Transverse colon (tissue), 4 donors: ENCODE results near the gene FAM186B. TPM values are rescaled to one million over a fixed set of nuclear protein-coding genes. Genes with fewer than 3 reads are reported as not detected.
A peak's percentile ranks its signal among the peaks of the same experiment; 100 is the strongest.

Experiments
- DNase-seq: peaks from one replicate; pipeline ENCODE4 v3.0.0-alpha.2; 2019
- H3K27ac ChIP-seq, 4 donors: fragments of 200-600 bp; sonication (generic); 2 replicates each; pipeline ENCODE4 v1.5.1; 2016 to 2018; ENCODE audit warnings: inconsistent platforms in 4 of 4
- H3K27me3 ChIP-seq: fragments of 200-600 bp; sonication (generic); 2 replicates; pipeline ENCODE4 v1.5.1; 2017; ENCODE audit warnings: inconsistent platforms
- H3K36me3 ChIP-seq, 4 donors: fragments of 200-600 bp; sonication (generic); 2 replicates each; pipeline ENCODE4 v1.5.1; 2017 to 2019; ENCODE audit warnings: inconsistent platforms in 4 of 4
- H3K4me1 ChIP-seq, 4 donors: fragments of 200-600 bp; sonication (generic); 2 replicates each; pipeline ENCODE4 v1.5.1; 2017 to 2020; ENCODE audit warnings: inconsistent platforms in 4 of 4
- H3K4me3 ChIP-seq, 4 donors: fragments of 200-600 bp; sonication (generic); 1 replicate in 1 of 4; 2 replicates in 3 of 4; pipeline versions ENCODE4 v1.5.1 to v1.6.1; 2017 to 2019; ENCODE audit warnings: inconsistent platforms in 4 of 4
- H3K9me3 ChIP-seq, 2 donors: fragments of 200-600 bp; sonication (generic); 2 replicates each; pipeline ENCODE4 v1.5.1; 2017 to 2019; ENCODE audit warnings: inconsistent platforms in 2 of 2
- EP300 ChIP-seq: sonication (generic); formaldehyde crosslinking; IDR thresholded peaks from one replicate; pipeline ENCODE4 v1.6.1; 2017; ENCODE audit warnings: antibody characterized with exemption, low read depth
- POLR2A ChIP-seq: fragments of 450-650 bp; IDR thresholded peaks from one replicate; pipeline ENCODE4 v1.6.1; 2016; ENCODE audit warnings: antibody characterized with exemption, mild to moderate bottlenecking, moderate library complexity
- POLR2AphosphoS5 ChIP-seq, 3 donors: sonication (generic); formaldehyde crosslinking; IDR thresholded peaks; one replicate each; pipeline ENCODE4 v1.6.1; 2016; ENCODE audit warnings: antibody characterized with exemption in 3 of 3
- WGBS, 2 donors: methylation state at CpG; one replicate each; pipeline ENCODE4 v1.1.5; 2018; ENCODE audit warnings: low coverage in 1 of 2; 5-methylcytosine and 5-hydroxymethylcytosine counted together
- in situ Hi-C, 4 donors: fragments of 200-750 bp; cut with MboI; loops; one replicate each; pipeline versions ENCODE4 v1.15.0 to v1.15.1; 2017; ENCODE audit warnings: low sequenced_read_pairs in 3 of 4, low pct_ligation_motif_present in 1 of 4, low pct_unique_long_range_greater_than_20kb in 1 of 4
- intact Hi-C: fragments of 100-400 bp; cut with DNase I; formaldehyde crosslinking; loops from one replicate; pipeline ENCODE4 v1.15.1; 2023; ENCODE audit warnings: low total_unique reads
- total RNA-seq, 4 donors: library from RNA; depleted of rRNA; stranded (reverse); fragments of >200 nt; gene quantifications; one replicate each; pipeline ENCODE4 v1.1.0, GENCODE V29; 2016
- TF ChIP-seq, protein P1 (sequence below), 5 experiments: fragments of 200-600 bp in 3 of 5; fragments of 450-650 bp in 2 of 5; sonication (generic) in 3 of 5; IDR thresholded peaks; 1 replicate in 2 of 5; 2 replicates in 3 of 5; pipeline ENCODE4 v1.5.1; 2016 to 2017; ENCODE audit warnings: antibody characterized with exemption in 5 of 5, inconsistent platforms in 3 of 5, mild to moderate bottlenecking in 2 of 5, moderate library complexity in 1 of 5

The FAM186B gene
- total RNA-seq, 4 donors from 2014 or later: 0.14 to 0.64 TPM; not detected in 2

DNA sequence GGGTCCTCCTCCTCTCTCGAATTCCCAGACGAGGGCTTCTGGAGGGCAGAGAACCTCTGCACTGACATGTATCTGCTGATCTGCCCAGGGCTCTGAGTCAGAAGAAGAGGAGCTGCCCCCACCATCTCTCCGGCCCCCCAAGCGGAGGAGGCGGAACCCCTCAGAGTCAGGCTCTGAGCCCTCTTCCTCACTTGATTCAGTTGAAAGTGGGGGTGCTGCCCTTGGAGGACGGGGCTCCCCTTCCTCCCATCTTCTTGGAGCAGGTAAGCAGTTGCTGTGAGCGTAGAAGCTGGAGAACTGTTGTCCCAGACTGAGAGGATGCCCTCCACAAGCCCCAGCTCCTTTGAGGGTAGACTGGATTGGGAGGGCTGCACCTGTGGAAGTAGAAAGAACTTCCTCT is 37.7 kb upstream of the FAM186B start:
- H3K27ac ChIP-seq: no peak overlapping the region
- in situ Hi-C loops: loop anchor here in 3 of 4 donors (5.0 kb wide), 1 partner anchor 64 kb away; the partner anchor contains the start of gene FMNL3 (in 3 of the 3)
- no peak overlapping the region for H3K4me3 ChIP-seq
- H3K36me3 ChIP-seq: no peaks in the 10 kb centered on the region
- H3K9me3 ChIP-seq: no peaks in the 10 kb centered on the region
- no peaks in the 10 kb centered on the region for H3K27me3 ChIP-seq
- intact Hi-C loops: no loop called here
- DNase-seq: no peak
- TF ChIP-seq EP300: no peak
- no peak for TF ChIP-seq POLR2A
- TF ChIP-seq, protein P1, sequence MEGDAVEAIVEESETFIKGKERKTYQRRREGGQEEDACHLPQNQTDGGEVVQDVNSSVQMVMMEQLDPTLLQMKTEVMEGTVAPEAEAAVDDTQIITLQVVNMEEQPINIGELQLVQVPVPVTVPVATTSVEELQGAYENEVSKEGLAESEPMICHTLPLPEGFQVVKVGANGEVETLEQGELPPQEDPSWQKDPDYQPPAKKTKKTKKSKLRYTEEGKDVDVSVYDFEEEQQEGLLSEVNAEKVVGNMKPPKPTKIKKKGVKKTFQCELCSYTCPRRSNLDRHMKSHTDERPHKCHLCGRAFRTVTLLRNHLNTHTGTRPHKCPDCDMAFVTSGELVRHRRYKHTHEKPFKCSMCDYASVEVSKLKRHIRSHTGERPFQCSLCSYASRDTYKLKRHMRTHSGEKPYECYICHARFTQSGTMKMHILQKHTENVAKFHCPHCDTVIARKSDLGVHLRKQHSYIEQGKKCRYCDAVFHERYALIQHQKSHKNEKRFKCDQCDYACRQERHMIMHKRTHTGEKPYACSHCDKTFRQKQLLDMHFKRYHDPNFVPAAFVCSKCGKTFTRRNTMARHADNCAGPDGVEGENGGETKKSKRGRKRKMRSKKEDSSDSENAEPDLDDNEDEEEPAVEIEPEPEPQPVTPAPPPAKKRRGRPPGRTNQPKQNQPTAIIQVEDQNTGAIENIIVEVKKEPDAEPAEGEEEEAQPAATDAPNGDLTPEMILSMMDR (IDR thresholded peaks at IDR 0.05): no peak
- no peak for TF ChIP-seq POLR2AphosphoS5 (IDR thresholded peaks at IDR 0.05)
- peaks cover 0 to under 1% (median 0%) of the 10 kb centered on the region in 4 donors for H3K4me1 ChIP-seq
- WGBS, 2 donors: 93% methylated on average over 7 of the region's 7 CpGs; no CpG with 5 or more reads in 1 of the 2 donors

DNA sequence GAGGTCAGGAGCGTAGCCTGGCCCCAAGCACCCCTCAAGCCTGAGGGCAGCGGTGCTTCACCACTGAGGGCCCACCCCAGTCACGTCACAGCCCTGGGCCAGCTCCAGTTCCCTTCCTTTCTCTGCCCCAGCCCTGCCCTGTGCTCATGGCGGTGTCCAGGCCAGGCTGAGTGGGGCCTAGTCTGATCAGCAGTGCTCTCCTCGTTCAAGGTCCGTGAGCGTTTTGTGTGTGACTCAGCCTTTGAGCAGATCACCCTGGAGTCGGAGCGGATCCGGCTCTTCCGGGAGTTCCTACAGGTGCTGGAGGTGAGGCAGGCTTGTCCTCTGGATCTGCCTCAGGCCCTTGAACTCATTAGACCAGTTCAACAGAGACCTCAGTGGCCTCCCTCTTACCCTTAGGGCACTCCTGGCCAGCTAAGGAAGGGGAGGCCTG is 36.9 kb upstream of the FAM186B start:
- TF ChIP-seq POLR2A: no peak
- no peak for TF ChIP-seq POLR2AphosphoS5 (IDR thresholded peaks at IDR 0.05)
- no peak for TF ChIP-seq EP300
- TF ChIP-seq, protein P1 (IDR thresholded peaks at IDR 0.05): no peak
- no peaks in the 10 kb centered on the region for H3K9me3 ChIP-seq
- no peak overlapping the region for H3K4me3 ChIP-seq
- no peaks in the 10 kb centered on the region for H3K36me3 ChIP-seq
- H3K27me3 ChIP-seq: no peaks in the 10 kb centered on the region
- peaks cover 0 to 1% (median under 1%) of the 10 kb centered on the region in 4 donors for H3K4me1 ChIP-seq
- in situ Hi-C loops: loop anchor here in 3 of 4 donors (5.0 kb wide), 1 partner anchor 65 kb away; the partner anchor contains the start of gene FMNL3 (in 3 of the 3)
- intact Hi-C loops: no loop called here
- no peak overlapping the region for H3K27ac ChIP-seq
- no peak for DNase-seq
- WGBS, 2 donors: 94% methylated on average over 6 of the region's 11 CpGs; no CpG with 5 or more reads in 1 of the 2 donors

DNA sequence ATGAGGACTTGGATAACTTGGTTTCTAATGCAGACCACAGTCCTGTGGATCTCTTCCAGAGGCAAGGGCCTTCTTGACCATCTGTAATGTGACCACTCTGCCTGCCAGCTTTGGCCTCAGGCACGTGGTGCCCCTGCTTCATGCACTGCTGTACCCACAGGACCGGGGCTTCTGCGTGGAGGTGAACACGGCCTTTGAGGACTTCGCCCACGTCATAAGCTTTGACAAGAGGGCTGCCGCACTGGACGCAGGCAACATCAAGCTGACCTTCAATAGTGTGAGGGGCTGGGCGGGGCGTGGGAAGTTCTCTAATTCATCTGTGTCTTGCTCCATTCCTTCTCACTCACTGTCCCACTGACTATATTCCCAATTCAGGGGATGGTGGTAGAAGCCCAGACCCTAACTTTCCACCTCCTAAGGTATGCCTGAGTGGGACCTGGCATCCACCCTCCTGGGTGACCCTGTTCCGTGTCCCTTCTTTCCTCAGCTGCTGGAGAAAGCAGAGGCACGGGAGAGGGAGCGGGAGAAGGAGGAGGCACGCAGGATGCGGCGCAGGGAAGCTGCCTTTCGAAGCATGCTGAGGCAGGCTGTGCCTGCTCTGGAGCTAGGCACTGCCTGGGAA is 36.4 kb upstream of the FAM186B start:
- no peaks in the 10 kb centered on the region for H3K27me3 ChIP-seq
- in situ Hi-C loops (loop anchor here in 3 of 4 donors (5.0 kb wide), 1 partner anchor 65 kb away; the partner anchor contains the start of gene FMNL3 (in 3 of the 3)), intact Hi-C loops (no loop called here)
- no peaks in the 10 kb centered on the region for H3K36me3 ChIP-seq
- H3K4me3 ChIP-seq: no peak overlapping the region
- no peak overlapping the region for H3K27ac ChIP-seq
- WGBS, 2 donors: 88% methylated on average over 17 of the region's 17 CpGs; no CpG with 5 or more reads in 1 of the 2 donors
- peaks cover 0 to 6% (median 5%) of the 10 kb centered on the region in 4 donors for H3K4me1 ChIP-seq
- TF ChIP-seq, protein P1 (IDR thresholded peaks at IDR 0.05): no peak
- TF ChIP-seq POLR2A (no peak), POLR2AphosphoS5 (IDR thresholded peaks at IDR 0.05) (no peak), EP300 (no peak)
- no peak for DNase-seq
- no peaks in the 10 kb centered on the region for H3K9me3 ChIP-seq

DNA sequence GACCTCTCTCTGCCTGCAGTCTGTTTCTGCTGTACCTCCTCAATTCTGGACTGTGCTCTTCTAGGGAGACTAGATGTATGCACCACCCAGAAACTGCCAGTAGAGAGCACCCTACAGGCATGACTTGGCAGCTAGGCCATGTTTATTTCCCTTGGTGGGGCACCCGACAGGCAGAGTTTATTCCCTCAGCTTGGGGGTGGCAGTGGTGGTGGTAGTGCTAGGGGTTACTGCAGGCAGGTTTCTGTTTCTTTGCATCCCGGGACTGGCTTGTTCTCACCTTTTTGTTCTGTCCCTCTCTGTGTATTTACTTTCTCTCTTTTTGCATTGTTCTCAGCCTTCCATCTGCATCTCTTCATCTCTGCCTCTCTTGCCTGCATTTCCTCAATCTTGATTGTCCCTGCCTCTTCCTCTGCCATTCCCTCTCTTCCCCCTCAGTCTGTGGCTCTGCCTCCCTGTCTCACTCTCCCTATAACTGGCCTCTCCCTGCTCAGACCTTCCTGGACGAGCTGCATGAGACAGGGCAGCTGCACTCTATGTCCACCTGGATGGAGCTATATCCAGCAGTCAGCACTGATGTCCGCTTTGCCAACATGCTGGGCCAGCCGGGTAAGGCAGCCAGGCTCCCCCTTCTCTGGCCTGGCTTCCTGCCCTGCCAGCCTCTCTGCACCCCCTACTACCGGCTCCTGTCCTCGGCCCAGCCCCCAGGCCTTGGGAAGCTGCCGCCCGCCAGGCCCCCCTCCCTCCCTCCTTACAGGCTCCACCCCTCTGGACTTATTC is 31.7 kb upstream of the FAM186B start:
- no peaks in the 10 kb centered on the region for H3K9me3 ChIP-seq
- DNase-seq: peak; percentile 52
- 47% methylated on average over 3 to 9 of the region's 9 CpGs for WGBS, 2 donors
- no peaks in the 10 kb centered on the region for H3K27me3 ChIP-seq
- H3K36me3 ChIP-seq: no peaks in the 10 kb centered on the region
- intact Hi-C loops (no loop called here), in situ Hi-C loops (no loop called here)
- H3K4me1 ChIP-seq: peaks cover 0 to 10% (median 8%) of the 10 kb centered on the region in 4 donors
- no peak overlapping the region for H3K4me3 ChIP-seq
- H3K27ac ChIP-seq: peak overlapping the region in 3 of 4 donors; percentile 18 to 69 (median 33)
- TF ChIP-seq, protein P1 (IDR thresholded peaks at IDR 0.05): peak; percentile 59 to 60 (median 60)
- no peak for TF ChIP-seq POLR2AphosphoS5 (IDR thresholded peaks at IDR 0.05)
- no peak for TF ChIP-seq POLR2A
- TF ChIP-seq EP300: no peak
